ENCODE data around the gene GSTCD.

The GSTCD gene

GRCh38 chr4:105894660-105895582 is 186.3 kb downstream of the GSTCD start, which contains the start of gene NPNT:
NPNT (plus strand) TSS chr4:105895471; CDS start chr4:105895653, 182 bp downstream.
- no peak for DNase-seq (ENCODE audit: low read depth)

- DNase-seq (ENCODE audit: low read depth), result no peak
Observed at GRCh38 chr4:105895583-105896460, 187.2 kb downstream of the GSTCD start.

GRCh38 chr4:105896461-105896942 is 187.9 kb downstream of the GSTCD start:
- DNase-seq (ENCODE audit: low read depth), result no peak
